ENCODE results near the gene RAPGEF3.

DNA sequence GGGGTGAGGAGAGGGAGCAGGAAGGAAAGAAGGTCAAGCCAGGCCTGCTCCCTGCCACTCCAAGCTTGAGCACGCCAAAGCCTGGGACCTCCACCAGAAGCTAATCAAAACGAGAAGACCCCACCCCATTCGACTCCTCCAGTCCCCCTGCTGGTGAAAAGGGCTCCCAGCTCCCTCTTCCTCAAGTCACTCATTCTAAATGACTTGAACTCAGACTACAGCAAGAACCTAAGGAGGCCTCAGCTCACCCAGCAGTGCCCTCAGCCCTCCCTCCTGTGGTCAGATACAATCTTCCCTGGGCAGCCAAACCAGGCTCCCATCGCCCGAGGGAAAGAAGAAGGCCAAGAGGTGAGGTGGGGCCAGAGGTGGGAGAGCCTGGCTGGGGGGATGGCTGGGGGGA lies 43.6 kb upstream of the RAPGEF3 start:
- TF ChIP-seq POLR2A (IDR thresholded peaks at IDR 0.05; ENCODE audit: low read depth, low read length) (no peak), POLR2AphosphoS5 (IDR thresholded peaks at IDR 0.05; ENCODE audit: low read depth, low read length) (no peak), SPI1 (IDR thresholded peaks at IDR 0.05; ENCODE audit: low read depth, low read length) (no peak), TAF1 (IDR thresholded peaks at IDR 0.05; ENCODE audit: low read depth, low read length) (no peak)

All from GM12891 (cell line).